Femur (tissue), 1 donor: Measurements from ENCODE around the gene ENTREP1.

Experiments
- DNase-seq: peaks from one replicate; pipeline ENCODE4 v3.0.0-alpha.2; 2017

ENTREP1 gene

GRCh38 chr9:69323861-69324260 lies 1.2 kb upstream of the ENTREP1 start:
- DNase-seq, result no peak

GRCh38 chr9:69325409-69326212 lies 596 bp downstream of the ENTREP1 start:
- DNase-seq, result no peak

- peak; percentile 34 for DNase-seq
Observed at GRCh38 chr9:69326261-69326660, 1.2 kb downstream of the ENTREP1 start.

GRCh38 chr9:69330580-69330979 lies 5.6 kb downstream of the ENTREP1 start:
- DNase-seq, result no peak

- no peak for DNase-seq
Observed at GRCh38 chr9:69331444-69331843, 6.4 kb downstream of the ENTREP1 start.

- DNase-seq, result no peak
Observed at GRCh38 chr9:69332067-69332685, 7.2 kb downstream of the ENTREP1 start.

GRCh38 chr9:69333716-69334115 lies 8.7 kb downstream of the ENTREP1 start:
- no peak for DNase-seq

GRCh38 chr9:69334317-69334716 lies 9.3 kb downstream of the ENTREP1 start:
- DNase-seq, result no peak

- DNase-seq, result peak; percentile 34
Observed at GRCh38 chr9:69339620-69340019, 14.6 kb downstream of the ENTREP1 start.

- no peak for DNase-seq
Observed at GRCh38 chr9:69340631-69341030, 15.6 kb downstream of the ENTREP1 start.

- no peak for DNase-seq
Observed at GRCh38 chr9:69342769-69343168, 17.8 kb downstream of the ENTREP1 start.

- no peak for DNase-seq
Observed at GRCh38 chr9:69344459-69344858, 19.4 kb downstream of the ENTREP1 start.

GRCh38 chr9:69346596-69347390 lies 21.8 kb downstream of the ENTREP1 start:
- DNase-seq, result no peak

- no peak for DNase-seq
Observed at GRCh38 chr9:69347607-69348006, 22.6 kb downstream of the ENTREP1 start.

- no peak for DNase-seq
Observed at GRCh38 chr9:69351227-69351626, 26.2 kb downstream of the ENTREP1 start.

- DNase-seq, result no peak
Observed at GRCh38 chr9:69355232-69355631, 30.2 kb downstream of the ENTREP1 start.

- peak; percentile 36 for DNase-seq
Observed at GRCh38 chr9:69357030-69357775, 32.2 kb downstream of the ENTREP1 start.

- no peak for DNase-seq
Observed at GRCh38 chr9:69357821-69358220, 32.8 kb downstream of the ENTREP1 start.

- DNase-seq, result no peak
Observed at GRCh38 chr9:69363191-69363590, 38.2 kb downstream of the ENTREP1 start.

- no peak for DNase-seq
Observed at GRCh38 chr9:69364510-69365150, 39.6 kb downstream of the ENTREP1 start.

- DNase-seq, result no peak
Observed at GRCh38 chr9:69370430-69370829, 45.4 kb downstream of the ENTREP1 start.

- DNase-seq, result no peak
Observed at GRCh38 chr9:69371001-69371400, 46.0 kb downstream of the ENTREP1 start.
